HG03469 (cell line): ENCODE data around the gene LRCH1.
A peak's percentile ranks its signal among the peaks of the same experiment; 100 is the strongest.
"Not testable (repeated sequence)": the region's sequence is repeated elsewhere in the genome, so short reads cannot be mapped to it uniquely, and the experiment has no call there.

Experiments
- ATAC-seq: cut with Tn5 transposase; IDR thresholded peaks from one replicate; pipeline ENCODE4 v1.9.1; 2021; ENCODE audit warnings: mild to moderate bottlenecking, moderate library complexity, moderate number of reproducible peaks; ENCODE audit not compliant: unreplicated experiment

Gene LRCH1

GRCh38 chr13:46552889-46553520, at the start of gene LRCH1:
Gene LRCH1, plus strand, starts transcription at chr13:46553170. Its CDS starts 227 bp downstream, at chr13:46553397.
- no peak for ATAC-seq

DNA sequence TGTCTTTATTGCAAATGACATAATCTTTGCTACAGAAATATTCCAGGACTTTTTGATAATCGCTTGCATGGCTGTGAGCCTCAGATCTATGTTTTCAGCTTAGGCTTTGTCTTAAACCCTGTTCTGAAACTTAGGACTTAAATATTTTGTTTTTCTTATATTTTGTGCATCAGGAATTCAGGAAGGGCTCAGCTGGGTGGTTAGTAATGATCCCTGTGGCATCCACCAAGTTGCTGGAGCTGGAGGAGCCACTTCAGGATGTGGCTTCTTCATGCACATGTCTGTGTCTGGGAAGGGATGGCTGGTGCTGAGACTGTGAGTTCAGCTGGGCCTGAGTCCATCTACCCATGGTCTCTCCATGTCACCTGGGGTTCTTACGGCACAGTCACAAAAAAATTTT, 48.9 kb upstream of the LRCH1 start:
- no peak for ATAC-seq

DNA sequence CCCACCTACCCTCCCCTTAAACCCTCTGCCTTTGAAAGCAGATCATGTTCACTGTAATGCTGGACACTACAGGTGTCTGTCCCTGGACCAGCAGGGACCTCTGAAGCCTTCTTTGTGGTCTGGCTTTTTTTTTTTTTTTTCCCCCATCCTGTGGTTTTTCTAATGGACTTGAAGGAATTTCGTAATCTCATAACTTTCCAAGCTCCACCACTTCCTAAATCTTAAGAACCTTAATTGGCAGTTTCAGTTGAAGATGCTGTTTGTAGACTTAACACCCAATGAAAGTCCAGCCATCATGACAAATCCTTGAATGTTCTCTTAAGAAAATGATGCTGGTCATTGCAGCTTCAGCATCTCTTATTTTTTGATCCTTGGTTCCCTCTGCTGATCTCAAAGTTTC, 45.0 kb upstream of the LRCH1 start:
- ATAC-seq, result no peak

DNA sequence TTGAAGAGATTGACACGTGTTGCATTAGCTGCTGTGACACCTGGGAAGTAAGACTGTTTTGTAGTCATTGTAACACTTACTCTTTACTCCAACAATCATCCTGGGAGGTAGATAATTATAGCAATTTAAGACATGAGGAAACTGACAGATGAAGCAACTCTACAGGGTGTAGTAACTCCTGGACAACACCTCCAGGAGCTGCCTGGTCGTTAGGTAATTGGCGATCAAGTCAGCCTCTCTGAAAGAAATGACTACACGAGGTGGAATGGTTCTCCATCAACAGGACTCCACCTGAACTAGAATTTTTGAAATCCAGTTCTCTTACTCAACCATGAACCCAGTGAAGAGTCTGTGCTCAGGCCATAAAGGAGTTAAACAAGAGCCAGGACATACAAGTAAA, 43.0 kb upstream of the LRCH1 start:
- no peak for ATAC-seq

DNA sequence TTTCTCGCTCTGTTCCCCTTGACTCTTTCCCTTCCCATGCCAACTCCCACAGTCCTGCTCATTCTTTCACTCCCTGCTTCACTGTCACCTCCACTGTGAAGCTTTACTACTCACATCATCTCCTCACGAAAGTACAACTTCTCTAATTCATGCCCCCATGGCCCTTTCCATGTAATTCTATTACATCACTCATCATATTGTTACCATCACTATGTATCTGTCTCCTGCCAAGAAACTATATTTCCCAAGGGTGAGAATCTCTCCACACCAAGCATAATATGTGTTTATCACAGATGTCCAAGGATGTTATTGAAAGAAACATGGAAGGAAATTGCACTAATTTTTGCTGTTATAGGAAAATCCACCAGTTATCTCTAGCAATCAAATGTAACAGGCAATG, 37.2 kb upstream of the LRCH1 start:
- no peak for ATAC-seq

DNA sequence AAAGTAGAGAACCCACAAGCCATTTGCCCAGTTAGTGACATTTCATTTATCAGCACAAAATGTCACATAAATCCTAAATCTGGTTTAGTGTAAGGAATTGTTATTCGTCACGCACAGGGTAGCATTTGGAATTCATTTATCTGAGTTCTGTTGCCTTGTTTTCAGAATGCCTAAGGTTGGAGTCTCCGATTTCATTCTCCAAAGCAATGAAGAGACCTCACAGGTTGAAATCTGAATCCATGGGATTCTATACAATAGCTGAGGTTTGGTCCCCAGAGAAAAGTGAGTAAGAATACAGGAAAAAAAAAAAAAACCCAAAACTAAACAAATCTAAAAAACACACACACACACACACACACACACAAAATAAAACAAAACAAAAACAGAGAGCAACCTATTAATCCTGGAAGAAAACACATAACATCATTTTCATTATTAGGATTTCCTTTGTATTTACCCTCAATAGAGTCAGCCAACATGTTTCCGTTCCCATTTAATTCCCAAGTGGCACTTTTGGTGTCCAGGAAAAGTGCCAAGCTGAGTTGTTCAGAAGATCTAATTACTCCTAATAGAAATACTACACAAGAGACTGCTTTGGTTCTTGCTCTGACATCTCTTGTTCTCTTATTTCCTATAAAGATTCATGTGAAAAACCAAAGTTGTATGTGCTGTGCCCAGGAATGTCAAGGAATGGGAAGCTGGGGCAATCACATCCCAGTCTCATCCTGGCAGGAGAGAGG, 36.2 kb upstream of the LRCH1 start:
- ATAC-seq, result no peak

DNA sequence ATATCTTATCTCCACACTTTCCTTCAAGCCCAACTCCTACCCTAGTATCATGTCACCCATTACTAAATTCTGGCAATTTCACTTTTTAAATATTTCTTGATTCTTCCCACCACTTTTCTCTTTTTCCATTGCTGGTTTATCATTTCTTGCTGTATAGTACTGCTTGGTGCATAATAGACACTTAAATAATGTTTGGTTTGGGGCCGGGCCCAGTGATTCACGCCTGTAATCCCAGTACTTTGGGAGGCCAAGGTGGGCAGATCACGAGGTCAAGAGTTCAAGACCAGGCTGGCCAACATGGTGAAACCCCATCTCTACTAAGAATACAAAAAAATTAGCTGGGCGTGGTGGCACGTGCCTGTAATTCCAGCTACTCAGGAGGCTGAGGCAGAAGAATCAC, 35.2 kb upstream of the LRCH1 start:
- not testable (repeated sequence) for ATAC-seq

- no peak for ATAC-seq
These were observed 33.8 kb upstream of the LRCH1 start for GRCh38 chr13:46519182-46519581.

- no peak for ATAC-seq
These were observed 32.8 kb upstream of the LRCH1 start for GRCh38 chr13:46520166-46520565.

DNA sequence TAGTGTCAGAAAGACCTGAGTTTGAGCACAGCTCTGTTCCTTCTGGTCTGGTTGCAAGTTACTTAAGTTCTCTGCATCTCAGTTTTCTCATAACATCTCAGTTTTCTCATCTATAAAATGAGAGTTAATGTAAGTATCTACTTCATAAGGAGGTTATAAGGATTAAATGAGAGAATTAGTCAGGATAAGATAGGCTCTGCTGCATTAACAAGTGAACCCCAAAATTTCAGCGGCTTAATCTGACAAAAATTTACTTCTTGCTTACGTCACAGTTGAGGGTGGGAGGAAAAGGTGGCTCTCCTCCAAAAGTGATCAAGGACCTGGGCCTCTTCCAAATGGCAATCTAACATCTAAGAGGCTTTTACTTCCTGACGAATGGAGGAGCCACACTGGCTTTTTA, 31.5 kb upstream of the LRCH1 start:
- no peak for ATAC-seq

DNA sequence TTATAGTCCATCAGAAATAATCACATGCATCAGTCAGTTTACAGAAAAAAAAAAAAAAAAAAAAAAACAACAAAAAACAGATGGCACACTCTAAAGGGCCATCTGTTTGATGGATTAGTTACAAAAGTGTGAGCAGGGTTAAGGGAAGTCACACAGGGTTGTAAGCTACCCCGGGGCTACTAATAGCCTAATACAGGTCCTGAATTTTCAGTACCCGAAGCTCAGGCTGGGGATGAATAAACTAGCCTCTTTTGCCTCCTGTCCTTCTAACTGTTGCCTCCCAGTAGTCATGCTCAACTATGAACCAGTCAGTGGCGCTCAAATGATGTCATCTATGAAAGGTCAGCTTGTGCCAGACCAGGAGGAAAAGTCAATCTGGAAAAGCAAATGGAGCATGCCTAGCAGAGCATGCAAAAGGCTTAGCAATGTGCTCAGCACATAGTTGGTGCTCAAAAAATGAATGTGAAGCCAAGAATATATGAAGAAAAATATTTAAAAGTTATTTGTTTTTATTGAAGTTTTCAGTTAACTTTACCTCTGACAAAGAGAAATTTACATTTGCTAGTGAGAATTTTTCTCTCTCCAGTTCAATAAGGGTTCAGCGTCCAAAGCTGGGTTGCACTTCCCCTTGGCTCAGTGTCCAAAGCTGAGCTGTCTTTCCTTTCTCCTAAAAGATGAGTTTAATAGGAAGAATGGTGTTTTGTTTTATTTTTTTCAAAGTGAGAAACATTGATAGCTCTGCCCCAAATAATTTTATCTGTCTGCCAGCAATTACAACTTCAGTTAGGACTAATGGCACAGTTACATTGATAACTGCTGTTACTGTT, 30.8 kb upstream of the LRCH1 start:
- ATAC-seq, result no peak

DNA sequence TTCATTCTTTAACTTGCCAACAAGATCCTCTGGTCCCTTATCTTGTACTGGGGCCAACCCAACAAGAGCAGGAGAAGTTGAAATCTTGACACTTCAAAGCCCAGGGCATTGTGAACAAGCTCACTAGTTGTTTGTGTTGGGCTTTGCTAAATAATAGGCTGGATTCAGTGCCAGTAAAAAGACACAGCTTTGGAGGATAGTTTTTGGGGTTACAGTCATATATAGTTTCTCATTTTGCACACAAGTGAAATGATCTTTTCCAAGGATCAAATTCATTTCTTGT, 30.3 kb upstream of the LRCH1 start:
- ATAC-seq, result no peak

DNA sequence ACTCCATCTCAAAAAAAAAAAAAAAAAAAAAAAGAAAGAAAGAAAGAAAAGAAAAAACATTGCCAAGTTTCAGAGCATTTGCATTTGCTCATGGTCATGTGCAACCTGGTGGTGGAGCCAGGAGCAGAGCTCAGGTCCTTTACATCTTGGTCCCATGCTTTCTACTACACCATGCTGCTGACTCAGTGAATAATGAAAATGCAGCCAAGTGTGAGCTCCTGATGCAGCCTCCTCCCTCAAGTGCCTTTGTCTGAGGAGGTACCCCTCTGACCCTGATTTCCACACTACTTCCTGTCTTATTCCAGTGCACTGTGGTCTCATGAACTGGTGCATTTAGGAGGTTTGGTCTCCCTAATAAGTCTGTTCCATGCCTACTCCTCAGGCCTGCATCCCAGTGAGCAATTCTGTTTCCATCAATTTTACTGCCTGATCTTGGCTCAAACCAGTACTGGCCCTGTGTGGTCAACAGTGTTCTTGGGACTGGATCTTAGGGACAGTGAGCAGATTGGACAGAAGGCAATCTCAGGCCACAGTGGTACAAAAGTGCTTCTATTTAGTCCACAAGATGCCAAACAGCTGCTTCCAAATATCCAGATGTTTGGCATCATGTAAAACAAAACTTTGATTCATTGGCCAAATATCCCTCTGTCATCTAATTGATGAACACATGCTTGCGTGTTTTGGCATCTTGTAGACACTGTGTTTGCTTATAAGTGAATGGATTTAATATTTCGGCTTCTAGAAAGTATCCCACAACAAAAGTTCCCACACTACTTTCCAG, 28.8 kb upstream of the LRCH1 start:
- ATAC-seq, result no peak

- ATAC-seq, result no peak
These were observed 26.8 kb upstream of the LRCH1 start for GRCh38 chr13:46526100-46526735.

DNA sequence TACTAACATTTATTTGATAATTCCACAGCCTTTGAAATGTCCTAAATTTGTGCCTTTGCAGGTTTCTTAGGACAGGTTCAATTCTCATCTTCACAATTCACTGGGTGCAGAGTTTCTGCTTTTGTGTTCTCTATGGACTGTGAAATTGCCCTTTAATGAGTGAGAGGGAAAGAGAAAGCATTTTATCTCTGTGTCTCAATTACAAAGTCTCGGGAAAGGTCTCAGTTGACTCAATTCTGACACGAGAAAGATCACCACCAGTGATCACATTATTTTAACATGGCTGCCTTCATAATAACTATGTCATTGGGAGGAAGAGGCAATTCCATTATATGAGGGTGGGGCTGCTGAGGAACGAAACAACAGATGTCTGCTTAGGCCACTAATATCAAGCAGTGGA, 26.2 kb upstream of the LRCH1 start:
- ATAC-seq, result no peak

GRCh38 chr13:46527237-46527636, 25.7 kb upstream of the LRCH1 start:
- ATAC-seq, result no peak

DNA sequence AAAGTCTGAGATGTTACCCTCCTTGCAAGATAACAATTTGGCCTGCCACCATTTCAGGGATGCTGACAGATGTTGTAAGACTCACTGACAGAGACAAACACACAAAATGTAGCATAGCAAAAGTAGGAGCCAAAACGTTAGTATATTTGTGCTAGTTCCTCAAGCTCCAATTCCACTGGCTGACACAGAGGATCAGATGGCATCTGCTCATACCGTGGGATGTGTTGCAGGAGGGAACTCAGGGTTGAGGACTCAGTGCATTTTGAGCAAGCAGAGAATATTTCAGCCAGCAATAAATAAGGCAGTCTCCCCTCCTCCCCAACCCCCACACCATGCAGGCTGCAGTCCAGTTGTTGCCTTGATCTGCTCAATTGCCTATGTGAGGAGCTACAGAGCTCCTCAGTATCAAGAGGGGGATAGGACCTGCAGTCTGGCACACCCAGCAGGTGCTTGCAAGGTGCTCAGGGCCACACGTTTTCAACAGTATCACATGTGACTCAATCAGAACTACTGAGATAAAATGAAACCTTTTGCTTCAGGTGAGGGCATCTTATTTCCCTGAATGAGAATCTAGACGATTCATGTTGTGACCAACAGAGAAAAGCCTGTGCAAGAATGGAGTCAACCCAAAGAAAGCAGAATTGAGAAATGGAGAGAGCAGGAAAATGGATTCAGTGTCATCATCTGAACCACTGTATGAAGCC, 23.6 kb upstream of the LRCH1 start:
- ATAC-seq, result no peak

DNA sequence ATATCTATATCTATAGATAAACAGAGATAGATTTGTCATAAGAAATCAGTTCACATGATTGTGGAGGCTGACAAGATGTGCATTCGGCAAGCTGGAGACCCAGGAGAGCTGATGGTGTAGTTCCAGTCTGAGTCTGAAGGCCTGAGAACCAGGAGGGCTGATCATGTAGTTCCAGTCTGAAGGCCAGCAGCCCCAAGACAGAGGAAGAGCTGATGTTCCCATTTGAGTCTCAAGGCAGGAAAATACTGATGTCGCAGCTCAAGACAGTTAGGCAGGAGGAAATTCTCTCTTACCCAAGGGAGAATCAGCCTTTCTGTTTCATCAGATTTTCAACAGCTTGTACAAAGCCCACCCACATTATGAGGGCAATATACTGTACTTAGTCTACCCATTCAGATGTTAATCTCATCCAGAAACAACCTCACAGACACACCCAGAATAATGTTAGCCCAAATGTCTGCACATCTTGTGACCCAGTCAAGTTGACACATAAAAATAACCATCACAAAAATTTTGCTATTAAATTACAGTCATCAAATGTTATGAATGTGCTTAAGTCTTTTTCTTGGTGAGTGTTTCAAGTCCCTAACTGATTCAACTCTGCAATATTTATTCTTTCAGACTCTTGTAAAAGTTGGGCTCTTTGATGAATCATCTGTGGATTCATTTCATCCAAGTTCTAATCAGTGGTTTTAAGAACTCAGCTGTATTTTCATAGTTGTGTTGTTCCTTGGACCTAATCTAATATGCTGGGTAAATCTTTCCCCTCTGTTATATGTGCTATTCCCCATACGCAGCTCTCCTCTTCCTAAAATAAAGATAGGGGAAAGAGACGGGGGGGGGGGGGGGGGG, 22.7 kb upstream of the LRCH1 start:
- no peak for ATAC-seq

GRCh38 chr13:46531953-46532352, 21.0 kb upstream of the LRCH1 start:
- ATAC-seq, result peak; percentile 39
